ENCODE measurements around the gene ZNF777.
"Not testable (repeated sequence)": the region's sequence is repeated elsewhere in the genome, so short reads cannot be mapped to it uniquely, and the experiment has no call there.

Gene ZNF777

GRCh38 chr7:149449897-149450296 lies 11.0 kb downstream of the ZNF777 start:
- H3K4me2 ChIP-seq (ENCODE audit: insufficient read depth, low read length, poor library complexity, severe bottlenecking) = no peak overlapping the region
- no peaks in the 10 kb centered on the region for H3K9me3 ChIP-seq (replicated peaks in 1 of 2; ENCODE audit: control insufficient read depth in 2 of 2, insufficient read depth in 1 of 2, low read depth in 1 of 2, low read length in 2 of 2)
- H4K8ac ChIP-seq (ENCODE audit: low read depth, low read length) = no peak overlapping the region
- H3K4me1 ChIP-seq (ENCODE audit: control insufficient read depth in 2 of 2, insufficient read depth in 1 of 2, low read depth in 1 of 2, low read length in 2 of 2) = no peaks in the 10 kb centered on the region
- H3K23ac ChIP-seq (ENCODE audit: low read depth, low read length, poor library complexity) = no peak overlapping the region
- no peak overlapping the region for H3K9ac ChIP-seq (ENCODE audit: low read depth, low read length, poor library complexity)
- H3K4me3 ChIP-seq (ENCODE audit: low read length in 2 of 2) = no peak overlapping the region
- H2BK5ac ChIP-seq (ENCODE audit: low read length) = no peak overlapping the region
- no peak overlapping the region for H2BK15ac ChIP-seq (ENCODE audit: low read length)
- H3K18ac ChIP-seq (ENCODE audit: low read length) = no peak overlapping the region
- no peak for DNase-seq (ENCODE audit: low spot score)
- H3K79me1 ChIP-seq (ENCODE audit: low read depth, low read length) = no peaks in the 10 kb centered on the region
- no peak overlapping the region for H3K27ac ChIP-seq (replicated peaks; ENCODE audit: low read length)
- no peaks in the 10 kb centered on the region for H3K27me3 ChIP-seq (ENCODE audit: control insufficient read depth in 3 of 3, insufficient read depth in 3 of 3, low read depth in 1 of 3, low read length in 3 of 3)
- H2AFZ ChIP-seq (ENCODE audit: low read length) = no peak overlapping the region
- H4K91ac ChIP-seq (ENCODE audit: low read depth, low read length, poor library complexity) = no peak overlapping the region
- WGBS, 2 donors (ENCODE audit: extremely low coverage in 2 of 2, insufficient read length in 2 of 2, insufficient replicate concordance in 1 of 2) = no CpG with 5 or more reads among the region's 6 CpGs
- no peak overlapping the region for H2BK12ac ChIP-seq (ENCODE audit: low read length)
- no peak overlapping the region for H3K4ac ChIP-seq (ENCODE audit: low read length)
- H2BK120ac ChIP-seq (ENCODE audit: low read depth, low read length) = no peak overlapping the region
- no peak overlapping the region for H3K14ac ChIP-seq (ENCODE audit: low read length)
- H2AK5ac ChIP-seq (ENCODE audit: low read depth, low read length) = no peak overlapping the region
- H3K36me3 ChIP-seq (replicated peaks in 1 of 2; ENCODE audit: control insufficient read depth in 2 of 2, insufficient read depth in 2 of 2, low read length in 2 of 2) = peaks cover 43 to 89% of the 10 kb centered on the region in 2 donors

GRCh38 chr7:149448961-149449360 lies 11.9 kb downstream of the ZNF777 start:
- Histone ChIP-seq H2BK5ac (ENCODE audit: low read length) (no peak overlapping the region), H3K9ac (ENCODE audit: low read depth, low read length, poor library complexity) (no peak overlapping the region), H2BK12ac (ENCODE audit: low read length) (no peak overlapping the region), H4K8ac (ENCODE audit: low read depth, low read length) (no peak overlapping the region), H2AFZ (ENCODE audit: low read length) (no peak overlapping the region), H3K4me1 (ENCODE audit: control insufficient read depth in 2 of 2, insufficient read depth in 1 of 2, low read depth in 1 of 2, low read length in 2 of 2) (no peaks in the 10 kb centered on the region), H3K36me3 (replicated peaks in 1 of 2; ENCODE audit: control insufficient read depth in 2 of 2, insufficient read depth in 2 of 2, low read length in 2 of 2) (peaks cover 41 to 89% of the 10 kb centered on the region in 2 donors), H3K4ac (ENCODE audit: low read length) (no peak overlapping the region), H2AK5ac (ENCODE audit: low read depth, low read length) (no peak overlapping the region), H3K18ac (ENCODE audit: low read length) (no peak overlapping the region), H3K4me2 (ENCODE audit: insufficient read depth, low read length, poor library complexity, severe bottlenecking) (no peak overlapping the region), H3K27me3 (ENCODE audit: control insufficient read depth in 3 of 3, insufficient read depth in 3 of 3, low read depth in 1 of 3, low read length in 3 of 3) (no peaks in the 10 kb centered on the region), H2BK15ac (ENCODE audit: low read length) (no peak overlapping the region), H4K91ac (ENCODE audit: low read depth, low read length, poor library complexity) (no peak overlapping the region), H3K23ac (ENCODE audit: low read depth, low read length, poor library complexity) (no peak overlapping the region), H3K9me3 (replicated peaks in 1 of 2; ENCODE audit: control insufficient read depth in 2 of 2, insufficient read depth in 1 of 2, low read depth in 1 of 2, low read length in 2 of 2) (no peaks in the 10 kb centered on the region), H3K79me1 (ENCODE audit: low read depth, low read length) (no peaks in the 10 kb centered on the region), H3K27ac (replicated peaks; ENCODE audit: low read length) (no peak overlapping the region), H3K4me3 (ENCODE audit: low read length in 2 of 2) (no peak overlapping the region), H2BK120ac (ENCODE audit: low read depth, low read length) (no peak overlapping the region), H3K14ac (ENCODE audit: low read length) (no peak overlapping the region)
- whole genome bisulfite sequencing, 2 donors (ENCODE audit: extremely low coverage in 2 of 2, insufficient read length in 2 of 2, insufficient replicate concordance in 1 of 2) = no CpG with 5 or more reads among the region's 8 CpGs
- DNase-seq (ENCODE audit: low spot score) = no peak

- not testable (repeated sequence) for H4K91ac ChIP-seq (ENCODE audit: low read depth, low read length, poor library complexity); DNase-seq (ENCODE audit: low spot score); H2BK5ac ChIP-seq (ENCODE audit: low read length); H2BK120ac ChIP-seq (ENCODE audit: low read depth, low read length); H3K4me1 ChIP-seq (ENCODE audit: control insufficient read depth in 2 of 2, insufficient read depth in 1 of 2, low read depth in 1 of 2, low read length in 2 of 2); H3K23ac ChIP-seq (ENCODE audit: low read depth, low read length, poor library complexity); H2AK5ac ChIP-seq (ENCODE audit: low read depth, low read length); H3K27me3 ChIP-seq (ENCODE audit: control insufficient read depth in 3 of 3, insufficient read depth in 3 of 3, low read depth in 1 of 3, low read length in 3 of 3); H2BK12ac ChIP-seq (ENCODE audit: low read length); H3K27ac ChIP-seq (replicated peaks; ENCODE audit: low read length); H3K79me1 ChIP-seq (ENCODE audit: low read depth, low read length); H2BK15ac ChIP-seq (ENCODE audit: low read length); H2AFZ ChIP-seq (ENCODE audit: low read length); H4K8ac ChIP-seq (ENCODE audit: low read depth, low read length); H3K4me3 ChIP-seq (ENCODE audit: low read length in 2 of 2); H3K9ac ChIP-seq (ENCODE audit: low read depth, low read length, poor library complexity); H3K18ac ChIP-seq (ENCODE audit: low read length); H3K14ac ChIP-seq (ENCODE audit: low read length); H3K4ac ChIP-seq (ENCODE audit: low read length); H3K4me2 ChIP-seq (ENCODE audit: insufficient read depth, low read length, poor library complexity, severe bottlenecking); H3K9me3 ChIP-seq (replicated peaks in 1 of 2; ENCODE audit: control insufficient read depth in 2 of 2, insufficient read depth in 1 of 2, low read depth in 1 of 2, low read length in 2 of 2)
- WGBS, 2 donors (ENCODE audit: extremely low coverage in 2 of 2, insufficient read length in 2 of 2, insufficient replicate concordance in 1 of 2) = no CpG with 5 or more reads among the region's 11 CpGs
- peaks cover 36 to 90% of the 10 kb centered on the region in 2 donors for H3K36me3 ChIP-seq (replicated peaks in 1 of 2; ENCODE audit: control insufficient read depth in 2 of 2, insufficient read depth in 2 of 2, low read length in 2 of 2)
These were observed 14.8 kb downstream of the ZNF777 start for GRCh38 chr7:149446026-149446425.

GRCh38 chr7:149444287-149444686 lies 16.6 kb downstream of the ZNF777 start:
- Histone ChIP-seq H3K23ac (ENCODE audit: low read depth, low read length, poor library complexity) (no peak overlapping the region), H2BK12ac (ENCODE audit: low read length) (no peak overlapping the region), H2AFZ (ENCODE audit: low read length) (no peak overlapping the region), H2BK15ac (ENCODE audit: low read length) (no peak overlapping the region), H2AK5ac (ENCODE audit: low read depth, low read length) (no peak overlapping the region), H2BK120ac (ENCODE audit: low read depth, low read length) (no peak overlapping the region), H3K9ac (ENCODE audit: low read depth, low read length, poor library complexity) (no peak overlapping the region), H3K79me1 (ENCODE audit: low read depth, low read length) (no peaks in the 10 kb centered on the region), H3K27ac (replicated peaks; ENCODE audit: low read length) (no peak overlapping the region), H3K4me1 (ENCODE audit: control insufficient read depth in 2 of 2, insufficient read depth in 1 of 2, low read depth in 1 of 2, low read length in 2 of 2) (no peaks in the 10 kb centered on the region), H3K4ac (ENCODE audit: low read length) (no peak overlapping the region), H3K4me2 (ENCODE audit: insufficient read depth, low read length, poor library complexity, severe bottlenecking) (no peak overlapping the region), H3K36me3 (replicated peaks in 1 of 2; ENCODE audit: control insufficient read depth in 2 of 2, insufficient read depth in 2 of 2, low read length in 2 of 2) (peaks cover 20 to 82% of the 10 kb centered on the region in 2 donors), H3K18ac (ENCODE audit: low read length) (no peak overlapping the region), H3K14ac (ENCODE audit: low read length) (no peak overlapping the region), H4K8ac (ENCODE audit: low read depth, low read length) (no peak overlapping the region), H3K4me3 (ENCODE audit: low read length in 2 of 2) (no peak overlapping the region), H4K91ac (ENCODE audit: low read depth, low read length, poor library complexity) (no peak overlapping the region), H3K27me3 (ENCODE audit: control insufficient read depth in 3 of 3, insufficient read depth in 3 of 3, low read depth in 1 of 3, low read length in 3 of 3) (no peaks in the 10 kb centered on the region), H3K9me3 (replicated peaks in 1 of 2; ENCODE audit: control insufficient read depth in 2 of 2, insufficient read depth in 1 of 2, low read depth in 1 of 2, low read length in 2 of 2) (no peaks in the 10 kb centered on the region), H2BK5ac (ENCODE audit: low read length) (no peak overlapping the region)
- no peak for DNase-seq (ENCODE audit: low spot score)
- no CpG with 5 or more reads among the region's 6 CpGs for WGBS, 2 donors (ENCODE audit: extremely low coverage in 2 of 2, insufficient read length in 2 of 2, insufficient replicate concordance in 1 of 2)
